ENCODE results near the gene PER3. TPM values are rescaled to one million over a fixed set of nuclear protein-coding genes. Genes with fewer than 3 reads are reported as not detected.

Gene PER3
- polyA plus RNA-seq, 2 of the 4 experiments (the other 2 are of a cell fraction), result 1.9 to 3.7 TPM

DNA sequence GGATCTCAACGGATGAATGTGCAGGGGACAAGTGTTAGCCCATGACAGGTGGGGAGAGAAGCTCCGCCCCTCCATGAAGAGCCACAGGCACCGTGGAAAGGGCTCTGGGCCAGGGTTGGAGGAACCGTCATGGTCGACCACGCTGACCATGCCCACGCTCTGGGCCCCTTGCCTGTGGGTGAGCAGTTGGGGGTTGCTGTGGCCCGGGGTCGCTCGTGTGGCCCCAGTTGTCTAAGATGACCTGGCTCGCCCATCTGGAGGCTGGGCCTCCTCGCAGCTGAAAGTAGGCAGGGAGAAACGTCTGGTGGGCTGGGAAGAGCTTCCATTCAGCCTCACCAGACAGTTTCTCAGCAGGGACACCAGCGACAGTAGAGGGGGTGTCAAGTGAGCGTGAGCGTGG lies 81.9 kb downstream of the PER3 start:
- CTCF ChIA-PET, result no interaction called here
- Histone ChIP-seq H3K4me3 (no peak overlapping the region), H3K27ac (no peak overlapping the region), H3K4me1 (no peaks in the 10 kb centered on the region), H3K4me2 (no peak overlapping the region), H3K9me3 (no peaks in the 10 kb centered on the region)
- no peak for TF ChIP-seq TFCP2L1 (CRISPR knock-in tag; IDR thresholded peaks at IDR 0.05)
- TF ChIP-seq MAX (IDR thresholded peaks at IDR 0.05), result no peak
- DNase-seq (ENCODE audit: low read depth in 1 of 2, low spot score in 1 of 2), result no peak
- FAIRE-seq, result no peak
- WGBS (ENCODE audit: missing lambda C conversion rate), result 70% methylated on average over 14 of the region's 16 CpGs
- POLR2A ChIA-PET, result no interaction called here
- ATAC-seq, result no peak

GRCh38 chr1:7868070-7868780 lies 84.1 kb downstream of the PER3 start:
- Histone ChIP-seq H3K9me3 (no peaks in the 10 kb centered on the region), H3K4me2 (no peak overlapping the region), H3K27ac (no peak overlapping the region), H3K4me3 (no peak overlapping the region), H3K4me1 (no peaks in the 10 kb centered on the region)
- TF ChIP-seq ZSCAN20 (CRISPR knock-in tag; IDR thresholded peaks at IDR 0.05), result no peak
- TF ChIP-seq NR3C1 (IDR thresholded peaks at IDR 0.05), result no peak
- TF ChIP-seq EHMT2 (IDR thresholded peaks at IDR 0.05; ENCODE audit: low read depth), result no peak
- TF ChIP-seq TFCP2L1 (CRISPR knock-in tag; IDR thresholded peaks at IDR 0.05), result no peak
- no peak for TF ChIP-seq BHLHE40 (IDR thresholded peaks at IDR 0.05; ENCODE audit: low read depth, low read length)
- ChIA-PET CTCF (interaction anchor here (1.2 kb wide), 1 partner anchor 35 kb away, joined by 4 read pairs; no protein-coding TSS in a partner anchor), POLR2A (no interaction called here)
- FAIRE-seq (no peak), DNase-seq (ENCODE audit: low read depth in 1 of 2, low spot score in 1 of 2) (no peak), ATAC-seq (no peak)
- 82% methylated on average over 9 of the region's 10 CpGs for WGBS (ENCODE audit: missing lambda C conversion rate)

DNA sequence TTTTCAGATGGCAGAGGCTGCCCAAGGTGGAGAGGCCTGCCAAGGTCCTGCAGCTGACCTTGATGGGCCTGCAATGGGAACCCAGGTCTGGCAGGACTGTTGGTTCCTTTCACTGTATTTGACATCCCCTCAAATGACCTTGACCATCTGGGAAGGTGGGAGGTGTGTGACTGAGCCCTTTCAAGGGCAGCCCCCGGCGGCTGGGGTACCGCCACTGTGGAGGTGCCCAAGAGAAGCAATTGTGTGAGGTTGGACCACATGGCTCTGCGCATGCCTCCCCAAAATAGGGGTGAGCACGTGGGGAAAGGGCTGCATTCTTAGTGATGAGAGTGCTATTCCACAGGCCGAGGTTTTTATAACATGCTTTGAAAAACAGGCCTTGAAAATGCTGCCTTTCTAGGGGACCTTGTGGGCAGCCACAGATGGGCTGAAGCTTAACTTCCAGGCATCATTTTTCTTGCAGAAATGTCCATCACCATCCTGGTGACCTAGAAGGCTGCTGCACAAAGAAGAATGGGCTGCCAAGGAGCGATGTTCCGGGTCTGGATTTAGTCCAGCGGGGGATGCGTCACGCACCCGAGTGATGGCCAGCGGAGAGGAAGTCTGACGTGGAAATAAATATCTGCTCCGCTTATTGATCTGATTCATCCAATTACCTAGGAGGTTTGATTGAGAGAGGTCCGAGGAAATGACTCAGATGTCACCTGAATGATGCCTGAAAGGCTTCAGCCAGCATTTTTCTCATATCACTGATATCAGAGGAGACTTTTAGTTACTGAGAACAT lies 85.2 kb downstream of the PER3 start:
- Histone ChIP-seq H3K4me3 (no peak overlapping the region), H3K9me3 (no peaks in the 10 kb centered on the region), H3K27ac (no peak overlapping the region), H3K4me2 (no peak overlapping the region), H3K4me1 (no peaks in the 10 kb centered on the region)
- FAIRE-seq (no peak), DNase-seq (ENCODE audit: low read depth in 1 of 2, low spot score in 1 of 2) (no peak), ATAC-seq (no peak)
- ChIA-PET CTCF (interaction anchor here (1.2 kb wide), 1 partner anchor 34 kb away, joined by 4 read pairs; no protein-coding TSS in a partner anchor), POLR2A (no interaction called here)
- 75% methylated on average over 16 of the region's 16 CpGs for WGBS (ENCODE audit: missing lambda C conversion rate)
- TF ChIP-seq EP300 (IDR thresholded peaks at IDR 0.05) (no peak), FOXS1 (CRISPR knock-in tag; IDR thresholded peaks at IDR 0.05) (no peak)

- H3K4me2 ChIP-seq, result no peak overlapping the region
- H3K27ac ChIP-seq, result no peak overlapping the region
- no peak for TF ChIP-seq KDM5A (IDR thresholded peaks at IDR 0.05)
- TF ChIP-seq ZC3H11A (IDR thresholded peaks at IDR 0.05), result no peak
- TF ChIP-seq TFCP2L1 (CRISPR knock-in tag; IDR thresholded peaks at IDR 0.05), result no peak
- no peak for TF ChIP-seq JUNB (IDR thresholded peaks at IDR 0.05)
- TF ChIP-seq, protein P1, sequence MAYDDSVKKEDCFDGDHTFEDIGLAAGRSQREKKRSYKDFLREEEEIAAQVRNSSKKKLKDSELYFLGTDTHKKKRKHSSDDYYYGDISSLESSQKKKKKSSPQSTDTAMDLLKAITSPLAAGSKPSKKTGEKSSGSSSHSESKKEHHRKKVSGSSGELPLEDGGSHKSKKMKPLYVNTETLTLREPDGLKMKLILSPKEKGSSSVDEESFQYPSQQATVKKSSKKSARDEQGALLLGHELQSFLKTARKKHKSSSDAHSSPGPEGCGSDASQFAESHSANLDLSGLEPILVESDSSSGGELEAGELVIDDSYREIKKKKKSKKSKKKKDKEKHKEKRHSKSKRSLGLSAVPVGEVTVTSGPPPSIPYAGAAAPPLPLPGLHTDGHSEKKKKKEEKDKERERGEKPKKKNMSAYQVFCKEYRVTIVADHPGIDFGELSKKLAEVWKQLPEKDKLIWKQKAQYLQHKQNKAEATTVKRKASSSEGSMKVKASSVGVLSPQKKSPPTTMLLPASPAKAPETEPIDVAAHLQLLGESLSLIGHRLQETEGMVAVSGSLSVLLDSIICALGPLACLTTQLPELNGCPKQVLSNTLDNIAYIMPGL (CRISPR knock-in tag; IDR thresholded peaks at IDR 0.05; ENCODE audit: borderline replicate concordance), result no peak
- TF ChIP-seq ZSCAN20 (CRISPR knock-in tag; IDR thresholded peaks at IDR 0.05), result no peak
- ChIA-PET POLR2A (no interaction called here), CTCF (no interaction called here)
- no peak for DNase-seq (ENCODE audit: low read depth in 1 of 2, low spot score in 1 of 2)
- 60% methylated on average over 6 of the region's 6 CpGs for WGBS (ENCODE audit: missing lambda C conversion rate)
- no peak for FAIRE-seq
- H3K4me1 ChIP-seq, result no peaks in the 10 kb centered on the region
- ATAC-seq, result no peak
- H3K4me3 ChIP-seq, result no peak overlapping the region
- no peaks in the 10 kb centered on the region for H3K9me3 ChIP-seq
Measured at GRCh38 chr1:7871136-7871535, 87.0 kb downstream of the PER3 start.
